Colon (tissue), 2 donors: ENCODE results near the gene TMEM213.

ENCODE experiments used
- FAIRE-seq: peaks from 2 replicates; lab custom pipeline; 2012; peaks lifted over from hg19 to GRCh38; lab: Jason Lieb, UNC
- donor health status: control.
- donor health status: control.

The TMEM213 gene, protein sequence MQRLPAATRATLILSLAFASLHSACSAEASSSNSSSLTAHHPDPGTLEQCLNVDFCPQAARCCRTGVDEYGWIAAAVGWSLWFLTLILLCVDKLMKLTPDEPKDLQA

DNA sequence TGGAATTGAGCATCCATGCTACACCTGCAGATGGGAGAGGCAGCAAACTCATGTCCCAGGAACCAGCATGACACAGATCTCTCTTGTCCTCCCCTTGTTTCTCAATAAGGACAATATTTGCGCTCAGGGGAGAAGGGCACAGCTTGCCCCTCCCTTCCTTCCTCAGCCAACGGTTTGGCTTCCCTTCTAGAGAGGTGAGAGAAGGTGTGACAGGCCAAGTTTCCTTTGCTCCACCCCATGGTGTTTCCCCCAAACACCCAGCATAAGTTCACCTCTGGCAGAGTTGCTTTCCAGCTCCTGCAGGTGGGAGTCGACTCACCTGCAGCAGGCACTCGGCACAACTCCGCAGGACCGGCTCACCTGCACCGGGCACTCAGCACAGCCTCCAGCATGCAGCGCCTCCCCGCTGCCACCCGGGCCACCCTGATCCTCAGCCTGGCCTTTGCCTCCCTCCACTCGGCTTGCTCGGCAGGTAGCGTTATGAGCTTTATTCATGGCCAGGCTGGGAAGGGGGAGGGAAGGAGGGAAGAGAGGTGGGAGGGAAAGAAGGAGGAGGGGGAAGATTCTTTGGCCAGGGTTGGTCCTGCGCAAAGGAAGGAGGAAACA lies at the start of gene TMEM213, which contains the start of gene ATP6V0A4:
TSS of gene TMEM213 (plus strand) at position 280 of the 606 bp plus-strand sequence. CDS start at position 391, 111 bp downstream.
TSS of gene ATP6V0A4 (minus strand) at position 482 of the 606 bp plus-strand sequence. CDS start 26,949 bp downstream, outside the sequence.
- FAIRE-seq = no peak

DNA sequence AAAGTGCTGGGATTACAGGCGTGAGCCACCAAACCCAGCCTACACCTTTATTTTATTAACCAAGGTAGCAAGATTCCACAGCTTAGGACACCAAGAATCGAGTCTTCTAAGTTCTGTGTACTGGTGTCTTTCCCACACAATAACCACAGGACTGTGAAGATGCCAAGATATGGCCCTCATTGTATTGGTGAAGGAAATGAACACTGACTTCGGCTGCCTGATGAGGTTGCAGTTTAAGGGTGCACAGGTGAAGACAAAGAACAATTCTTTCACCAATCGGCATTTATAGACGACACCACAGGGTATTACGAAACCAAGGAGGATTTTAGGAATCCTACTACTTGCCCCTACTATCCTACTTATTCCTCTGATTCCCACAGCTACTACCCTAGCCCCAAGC lies 49.1 kb upstream of the TMEM213 start:
- FAIRE-seq = no peak

DNA sequence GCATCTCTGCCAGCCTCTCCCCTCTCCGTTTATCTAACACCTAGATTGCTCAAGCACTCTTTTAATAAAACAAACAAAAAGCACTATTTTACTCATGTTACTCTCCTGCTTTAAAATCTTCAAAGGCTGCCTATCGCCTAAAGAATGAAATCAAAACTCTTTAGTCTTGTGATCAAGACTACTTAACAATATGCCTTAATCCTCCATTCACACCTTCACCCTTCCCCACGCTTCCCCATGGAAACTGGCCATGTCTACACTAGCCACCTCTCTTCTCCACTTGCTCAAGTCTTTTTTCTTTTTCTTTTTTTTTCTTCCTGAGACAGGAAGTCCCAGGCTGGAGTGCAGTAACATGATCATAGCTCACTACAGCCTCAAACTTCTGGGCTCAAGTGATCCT lies 47.8 kb upstream of the TMEM213 start:
- FAIRE-seq = no peak

DNA sequence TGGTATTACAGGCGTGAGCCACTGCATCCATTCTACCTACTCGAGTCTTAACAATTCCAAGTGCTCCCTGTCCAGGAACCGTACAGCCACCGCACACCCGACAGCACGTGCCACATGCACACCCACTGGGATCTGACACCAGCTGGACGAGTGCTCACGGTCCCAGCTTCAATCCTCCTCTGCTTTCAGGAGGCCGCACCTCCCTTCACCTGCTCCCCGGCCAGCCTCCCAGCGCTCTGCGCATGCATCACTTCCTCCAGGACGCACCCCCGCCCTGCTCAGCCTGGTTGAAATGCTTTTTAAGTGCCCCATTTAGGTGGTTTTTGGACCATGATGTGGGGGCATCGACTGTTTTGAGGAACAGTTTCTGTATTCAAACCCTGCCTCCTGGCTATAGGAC lies 47.3 kb upstream of the TMEM213 start:
- no peak for FAIRE-seq

DNA sequence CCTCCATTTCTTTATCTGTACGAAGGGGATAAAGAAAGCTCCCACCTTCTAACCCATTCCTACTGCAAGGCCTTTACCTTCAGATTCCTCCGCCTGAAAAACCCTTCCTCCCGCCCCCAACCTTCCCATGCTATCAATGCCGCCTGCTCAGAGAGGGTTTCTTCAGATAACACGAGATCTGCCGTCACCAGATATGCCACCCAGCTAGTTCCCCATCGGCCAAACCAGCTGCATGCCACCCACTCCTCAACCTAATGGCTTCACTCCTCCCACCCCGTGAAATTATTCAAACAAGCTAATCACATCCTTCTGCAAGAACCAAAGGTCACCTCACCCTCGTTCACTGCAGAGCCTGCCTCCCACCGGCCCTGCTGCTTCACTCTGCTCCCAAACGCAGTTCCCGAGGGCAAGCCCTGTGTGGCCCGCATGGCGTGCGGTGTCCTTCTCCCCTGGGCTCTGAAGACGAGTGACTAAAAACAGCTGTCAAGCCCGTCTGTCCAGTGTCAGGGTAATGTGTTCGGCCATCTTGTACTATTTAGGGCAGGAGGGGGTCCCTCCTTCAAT lies 46.8 kb upstream of the TMEM213 start:
- FAIRE-seq = no peak

DNA sequence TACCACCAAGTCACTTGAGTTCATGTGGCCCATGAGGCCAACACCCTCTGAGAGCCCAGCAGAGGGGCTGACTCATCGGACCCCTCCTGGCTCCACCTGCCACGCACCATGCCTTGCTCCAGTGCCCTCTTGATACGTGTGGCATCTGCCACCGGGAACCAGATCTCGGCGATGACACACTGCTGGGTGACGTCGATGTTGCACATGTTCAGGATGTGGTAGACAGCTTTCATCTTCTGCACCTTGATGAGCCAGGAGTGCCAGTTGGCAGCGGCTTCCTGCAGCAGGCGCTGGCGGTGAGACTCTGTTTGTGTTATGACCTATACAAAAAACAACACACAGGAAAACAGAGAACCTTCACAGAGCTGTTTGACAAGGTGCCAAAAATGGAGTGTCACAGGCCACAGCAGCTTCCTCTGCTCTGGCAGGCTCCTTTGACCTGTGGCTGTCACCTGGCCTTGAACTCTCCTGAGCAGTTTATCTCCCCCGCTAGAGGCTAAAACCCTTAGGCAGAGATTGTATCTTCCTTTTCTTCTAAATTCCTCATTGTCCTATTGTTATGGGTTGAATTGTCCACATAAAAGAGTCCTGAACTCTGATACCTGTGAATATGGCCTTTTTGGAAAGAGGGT lies 45.2 kb upstream of the TMEM213 start:
- FAIRE-seq = no peak

DNA sequence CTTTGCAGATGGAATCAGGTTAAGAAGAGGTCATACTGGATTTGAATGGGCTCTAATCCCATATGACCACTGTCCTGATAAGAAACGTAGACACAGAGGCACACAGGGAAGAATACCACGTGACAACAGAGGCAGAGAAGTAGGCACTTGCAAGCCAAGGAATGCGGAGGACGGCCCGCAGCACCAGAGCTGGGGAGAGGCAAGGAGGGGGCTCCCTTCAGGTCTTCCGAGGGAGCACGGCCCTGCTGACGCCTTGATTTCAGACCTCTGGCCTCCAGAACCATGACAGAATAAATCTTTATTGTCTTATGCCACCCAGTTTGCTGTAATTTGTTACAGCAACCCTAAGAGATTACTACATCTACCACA lies 44.7 kb upstream of the TMEM213 start:
- no peak for FAIRE-seq

DNA sequence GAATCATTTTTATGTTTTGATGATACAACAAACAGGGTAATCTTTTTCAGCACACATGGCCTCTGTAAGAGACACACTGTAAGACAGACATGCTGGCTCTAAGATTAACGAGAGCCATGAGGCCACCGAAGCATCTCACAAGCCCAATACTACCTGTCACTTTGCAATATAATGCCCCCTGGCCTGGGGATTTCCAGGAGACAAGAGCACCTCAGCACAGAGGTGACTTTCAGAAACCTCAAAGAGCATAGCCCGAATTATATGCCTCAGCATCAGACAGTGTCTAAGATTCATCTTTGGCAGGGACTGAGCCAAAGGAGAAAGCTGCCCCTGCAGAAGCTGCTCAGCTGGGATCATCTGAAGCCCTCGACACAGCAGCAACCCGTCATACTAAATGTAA lies 44.2 kb upstream of the TMEM213 start:
- FAIRE-seq = no peak

DNA sequence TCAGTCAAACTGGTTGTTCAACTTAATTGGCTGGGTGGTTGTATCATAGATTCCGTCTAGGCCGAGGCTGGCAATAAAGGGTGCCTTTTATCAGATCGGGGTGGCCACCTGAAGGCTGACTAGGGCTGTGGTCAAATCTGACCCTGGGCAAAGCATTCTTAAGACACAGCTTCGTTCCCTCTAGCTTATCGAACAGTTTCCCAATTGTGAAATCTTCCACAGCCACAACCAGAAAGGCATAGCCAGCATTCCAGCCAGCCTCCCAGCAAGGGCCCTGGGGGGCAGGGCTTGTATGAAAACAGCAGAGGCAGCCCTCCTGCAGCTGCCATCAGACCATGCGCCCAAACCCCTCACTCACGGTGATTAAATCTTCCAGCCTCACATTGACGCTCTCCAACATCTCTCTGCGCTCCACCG lies 42.5 kb upstream of the TMEM213 start:
- no peak for FAIRE-seq

DNA sequence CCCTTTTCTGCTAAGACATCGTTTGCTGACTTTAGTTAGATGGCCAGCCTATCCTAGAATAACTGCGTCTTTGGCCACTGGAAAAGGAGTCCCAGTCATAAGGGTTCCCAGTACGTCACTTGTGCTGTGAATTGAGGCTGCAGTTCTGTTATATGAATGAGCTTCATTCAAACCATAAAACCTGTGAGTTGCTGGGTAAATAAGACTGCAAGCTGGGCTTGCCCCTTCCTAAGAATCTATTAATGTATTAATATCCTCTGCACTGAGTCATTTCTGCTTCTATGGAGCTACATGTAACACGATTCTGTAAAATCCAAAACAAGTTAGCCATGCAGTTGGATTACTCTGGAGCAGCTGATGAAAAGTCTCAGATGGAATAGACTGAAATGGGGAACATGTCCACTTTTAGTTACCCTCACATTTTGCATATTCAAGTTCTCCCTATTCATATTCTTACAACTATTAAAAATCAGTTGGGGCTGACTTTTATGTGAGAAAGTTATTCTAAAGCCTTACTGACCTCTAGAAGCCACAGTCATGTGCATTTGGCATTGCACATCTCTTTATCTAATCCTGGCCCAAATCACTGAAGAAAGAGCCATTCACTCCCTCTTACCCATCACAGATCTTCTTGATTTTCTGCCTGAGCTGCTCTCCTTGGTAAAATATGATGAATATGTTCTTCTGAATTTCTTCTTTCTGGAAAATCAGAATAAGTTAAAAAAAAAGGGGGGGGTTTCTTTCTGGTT lies 41.8 kb upstream of the TMEM213 start:
- no peak for FAIRE-seq

DNA sequence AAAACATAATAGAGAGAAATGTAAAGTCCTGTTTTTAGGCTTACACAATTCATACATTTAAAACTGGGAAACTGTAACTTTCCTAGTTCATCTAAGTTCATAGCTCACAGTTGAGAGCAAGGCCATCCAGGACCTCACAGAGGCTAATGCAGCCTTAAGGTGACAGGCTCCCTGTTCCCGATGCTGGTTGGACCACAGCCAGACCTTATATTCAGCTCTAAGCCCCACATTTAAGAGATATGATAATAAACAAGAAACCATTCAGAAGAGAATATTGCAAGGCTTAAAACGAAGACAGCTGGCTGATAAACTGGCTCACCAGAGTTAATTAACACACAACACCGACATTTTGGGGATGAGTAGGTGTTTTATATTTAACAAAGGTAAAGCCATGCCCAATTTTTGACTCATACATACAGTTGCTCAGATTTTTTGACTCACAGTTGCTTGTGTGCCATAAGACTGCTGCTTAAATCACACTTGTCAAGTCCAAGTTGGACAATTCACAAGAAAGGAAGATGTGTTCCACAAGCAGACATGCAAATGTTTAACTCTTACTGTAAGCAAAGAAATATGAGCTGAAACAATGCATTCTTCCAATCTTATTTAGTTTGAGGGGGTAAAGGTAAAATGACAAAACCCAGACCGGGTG lies 41.1 kb upstream of the TMEM213 start:
- FAIRE-seq = no peak

DNA sequence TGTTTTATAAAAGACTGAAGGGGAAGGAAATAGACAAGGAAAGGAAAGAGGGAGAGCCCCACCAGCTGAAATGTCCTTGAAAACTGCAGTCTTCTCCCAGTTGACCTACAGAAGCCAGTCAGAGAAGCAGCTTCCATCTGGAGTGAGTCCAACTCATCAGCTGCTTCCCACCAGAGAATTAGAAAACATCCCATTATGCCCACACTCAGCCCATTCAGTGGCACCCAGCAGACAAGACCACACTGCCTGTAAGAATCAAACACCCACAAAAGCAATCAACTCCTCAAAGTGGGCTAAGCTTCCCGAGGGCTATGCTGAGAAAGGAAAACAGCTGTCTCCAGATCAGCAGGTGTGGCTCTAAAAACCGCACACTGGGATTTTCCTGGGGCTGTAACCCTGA lies 29.6 kb upstream of the TMEM213 start:
- FAIRE-seq = no peak

DNA sequence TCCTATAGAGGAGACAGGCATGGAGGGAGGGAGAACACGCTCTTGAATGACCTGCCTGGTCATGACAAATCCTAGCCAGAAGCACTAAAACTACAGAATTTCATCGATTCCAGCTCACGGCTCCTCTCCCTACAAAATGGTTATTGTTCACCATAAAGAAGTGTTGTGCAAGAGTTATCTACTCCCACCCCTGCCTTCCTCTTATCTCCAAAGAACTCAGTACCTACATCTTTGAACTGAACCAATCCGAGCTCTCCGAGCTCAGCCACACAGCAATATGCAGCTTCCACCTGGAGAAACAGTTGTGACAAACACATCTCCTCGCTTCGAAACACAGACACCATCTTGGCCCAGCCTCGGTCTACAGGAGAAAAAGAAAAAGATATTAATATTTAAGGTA lies 26.9 kb upstream of the TMEM213 start:
- FAIRE-seq = no peak

DNA sequence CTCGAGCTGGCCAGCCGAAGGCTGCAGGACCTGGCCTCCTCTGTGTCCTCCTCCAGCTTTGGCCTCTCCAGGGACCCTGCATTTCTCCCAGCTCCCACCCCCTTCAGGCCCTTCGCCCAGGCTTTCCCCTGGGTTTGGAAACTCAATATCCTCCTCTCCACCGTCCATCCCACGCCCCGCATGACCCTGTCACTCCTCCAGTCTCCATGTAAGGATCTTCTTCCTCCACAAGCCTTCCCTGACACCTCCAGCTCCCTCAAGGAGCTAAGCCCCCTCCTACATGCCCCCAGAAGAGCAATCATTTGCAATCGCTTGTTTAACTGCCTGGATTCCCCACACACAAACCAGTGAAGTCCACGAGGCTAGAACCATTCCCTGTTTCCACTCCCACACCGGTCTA lies 24.6 kb upstream of the TMEM213 start:
- no peak for FAIRE-seq

DNA sequence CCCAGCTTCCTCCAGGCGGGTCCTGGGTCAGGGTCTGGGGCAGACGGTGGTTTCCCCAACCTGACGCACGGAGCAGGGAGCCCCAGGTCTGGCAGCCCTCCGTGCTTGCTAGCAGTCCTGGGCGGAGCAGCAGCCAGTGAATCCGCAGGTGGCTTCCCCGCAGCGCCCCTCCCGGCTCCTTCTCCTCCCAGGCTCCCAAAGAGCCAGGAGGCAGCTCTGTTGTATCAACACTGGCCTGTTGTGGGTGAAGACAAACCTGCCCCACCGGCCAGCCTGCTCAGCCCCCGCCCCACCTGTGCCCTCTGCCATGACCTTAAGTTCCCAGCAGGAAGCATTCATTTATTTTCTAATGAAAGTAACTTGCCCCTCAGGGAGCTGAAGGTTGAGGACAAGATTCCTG lies 24.0 kb upstream of the TMEM213 start:
- no peak for FAIRE-seq

DNA sequence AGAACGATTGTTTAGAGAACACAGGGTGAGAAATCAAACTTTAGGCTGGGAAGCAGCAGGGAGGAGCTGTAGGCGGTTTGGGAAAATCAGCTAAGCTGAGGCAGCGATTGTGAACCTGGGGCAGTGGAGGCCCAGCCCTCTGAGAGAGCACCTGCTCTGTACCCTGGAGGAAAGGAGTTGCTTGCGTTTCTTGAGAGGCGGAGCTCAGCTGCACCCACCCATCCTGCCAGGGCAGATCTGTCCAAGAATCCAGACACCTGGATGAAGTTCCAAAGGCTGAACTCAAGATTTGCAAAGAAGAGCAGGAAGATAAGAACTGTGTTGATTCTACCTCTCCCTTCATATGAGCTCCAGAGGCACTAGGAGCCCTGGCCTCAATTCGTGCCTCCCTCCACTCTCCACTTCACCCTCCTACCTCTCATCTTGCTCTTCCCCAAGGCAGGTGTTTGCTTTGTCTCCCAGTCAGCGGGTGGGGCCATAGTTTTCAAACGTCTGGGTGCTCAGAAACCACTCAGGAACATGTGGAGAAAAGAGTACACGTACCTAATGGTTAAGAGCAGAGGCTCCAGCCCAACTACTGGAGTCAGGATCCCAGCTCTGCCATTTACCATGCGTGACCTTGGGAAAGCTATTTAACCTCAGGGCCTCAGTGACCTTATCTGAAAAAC lies 21.5 kb upstream of the TMEM213 start:
- FAIRE-seq = no peak

DNA sequence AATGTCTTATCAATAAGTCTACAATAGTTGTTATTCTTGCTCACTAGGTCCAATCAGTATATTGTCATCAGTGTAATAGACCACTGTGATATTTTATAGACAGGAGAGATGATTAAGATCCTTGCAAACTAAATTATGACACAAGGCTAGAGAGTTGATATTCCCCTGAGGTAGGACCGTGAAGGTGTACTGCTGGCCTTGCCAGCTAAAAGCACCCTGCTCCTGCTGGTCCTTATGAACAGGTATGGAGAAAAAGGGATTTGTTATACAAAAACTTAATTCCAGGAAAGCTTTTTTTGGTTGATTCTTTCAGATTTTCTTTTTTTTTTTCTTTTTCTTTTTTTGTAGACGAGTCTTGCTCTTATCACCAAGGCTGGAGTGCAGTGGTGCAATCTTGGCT lies 16.8 kb upstream of the TMEM213 start:
- no peak for FAIRE-seq

DNA sequence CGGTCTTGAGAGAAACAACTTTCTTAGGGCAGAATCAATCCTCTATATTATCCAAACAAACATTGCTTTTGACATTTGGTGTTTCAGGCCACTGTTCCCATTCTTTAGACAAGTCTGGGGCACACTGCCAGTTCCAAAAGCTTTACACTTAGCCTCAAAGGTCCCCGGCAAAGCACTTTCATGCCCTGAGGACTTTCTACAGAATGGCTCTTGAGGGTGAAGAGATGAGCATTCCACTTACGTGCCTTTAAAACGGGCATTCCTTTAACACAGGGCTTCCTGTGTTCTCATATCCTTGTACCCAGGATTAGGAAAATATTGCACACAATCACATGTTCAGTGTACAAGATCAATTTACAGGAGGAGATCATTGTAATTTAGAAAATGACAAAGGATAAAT lies 13.1 kb upstream of the TMEM213 start:
- no peak for FAIRE-seq

DNA sequence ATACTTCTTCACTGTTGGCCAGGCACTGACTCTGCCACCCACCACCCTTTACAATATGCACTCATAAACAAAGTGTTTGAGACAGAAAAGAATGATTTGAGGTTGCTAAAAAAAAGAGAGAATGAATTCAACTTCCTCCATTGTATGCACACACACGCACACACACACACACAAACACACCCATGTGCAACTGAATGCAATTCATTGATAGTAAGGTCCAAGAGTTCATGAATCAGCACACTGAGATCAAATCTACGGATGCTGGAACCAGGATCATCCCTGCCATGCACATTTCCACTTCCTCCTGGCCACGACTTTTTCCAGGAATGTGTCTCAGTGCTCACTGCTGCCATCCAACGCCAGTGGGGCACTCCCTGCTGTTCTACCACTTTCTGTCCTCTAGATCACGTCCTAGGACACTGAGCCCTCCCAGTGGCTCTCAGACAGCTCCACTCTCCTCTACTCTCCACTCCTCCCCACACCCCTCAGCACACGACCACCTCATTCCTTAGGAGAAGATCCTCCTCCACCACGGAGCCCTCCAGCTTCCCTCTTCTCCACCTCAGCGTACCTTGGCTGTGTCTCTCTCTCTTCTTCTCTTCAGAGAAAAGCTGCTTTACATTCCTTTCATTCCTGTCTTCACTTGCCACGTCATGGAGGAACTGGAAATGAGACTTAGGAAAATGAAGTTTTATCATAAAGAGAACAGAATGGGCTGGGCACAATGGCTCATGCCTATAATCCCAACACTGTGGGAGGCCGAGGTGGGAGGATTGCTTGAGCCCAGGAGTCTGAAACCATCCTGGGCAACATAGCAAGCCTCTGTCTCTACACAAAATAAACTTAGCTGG lies 12.0 kb upstream of the TMEM213 start:
- no peak for FAIRE-seq

DNA sequence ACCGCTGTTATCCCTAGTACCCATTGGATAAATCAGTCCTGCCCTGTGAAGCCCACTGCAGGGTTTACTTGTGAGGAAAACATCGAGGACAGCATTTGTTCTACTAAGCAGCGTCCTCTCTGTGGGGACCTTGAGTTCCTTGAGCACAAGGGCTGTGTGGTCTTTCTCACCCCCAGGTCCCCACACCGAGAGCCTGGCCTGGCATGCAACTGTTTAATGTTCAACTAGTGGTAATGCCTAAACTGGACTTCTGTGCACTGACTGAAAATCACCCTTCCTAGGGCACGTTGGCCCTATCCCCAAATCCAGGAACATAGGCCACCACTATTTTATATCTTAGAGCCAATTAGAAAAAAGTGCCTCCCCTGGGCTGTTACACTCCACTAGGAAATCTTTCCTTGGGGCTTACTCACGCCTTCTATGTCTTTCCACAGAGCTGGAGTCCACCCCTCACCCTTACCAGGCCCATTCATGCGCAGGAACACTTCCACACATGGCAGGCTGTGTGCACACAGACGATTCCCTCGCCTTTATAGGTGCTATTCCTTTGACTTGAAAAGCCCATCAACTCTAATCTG lies 1.7 kb upstream of the TMEM213 start:
- no peak for FAIRE-seq
